Measurements from ENCODE around the gene DNAJC17.

DNA sequence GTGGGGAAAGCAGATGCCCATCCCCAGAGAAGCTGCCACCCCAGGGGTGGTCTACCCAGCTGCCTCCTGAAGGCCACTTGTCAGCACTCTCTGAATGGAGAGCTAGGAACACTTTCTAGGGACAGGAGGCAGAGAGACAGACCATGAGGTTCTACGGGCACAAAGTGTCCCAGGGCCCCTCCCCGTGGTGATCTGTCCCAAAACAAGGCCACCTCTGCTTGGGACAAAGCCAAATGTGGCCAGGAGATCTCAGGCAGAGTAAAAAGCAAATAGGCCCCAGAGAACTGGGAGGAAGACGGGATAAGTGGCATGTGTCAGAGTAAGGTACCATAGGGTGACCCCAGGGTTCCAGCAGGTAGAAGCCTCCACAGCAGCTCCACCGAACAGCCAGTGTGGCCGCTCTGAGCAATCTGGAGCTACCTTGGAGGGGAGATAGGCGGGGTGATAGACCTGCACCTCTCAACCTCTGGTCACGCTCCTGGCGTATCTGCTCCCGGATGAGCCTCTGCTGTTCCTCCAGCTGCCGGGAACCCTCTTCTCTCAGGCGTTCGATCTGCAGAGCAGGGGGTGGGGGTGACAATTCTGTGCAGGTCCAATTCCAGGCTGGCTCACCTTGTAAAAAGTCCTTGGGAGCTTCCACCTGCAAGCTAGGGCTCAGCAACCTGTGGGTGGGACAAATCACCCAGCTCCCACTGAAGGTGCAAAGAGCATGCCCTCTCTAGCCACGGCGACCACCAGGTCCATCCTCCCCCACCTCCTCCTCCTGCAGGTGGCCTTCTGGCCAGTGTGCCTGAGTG, 31.3 kb downstream of the DNAJC17 start:
- TF ChIP-seq, protein P1, sequence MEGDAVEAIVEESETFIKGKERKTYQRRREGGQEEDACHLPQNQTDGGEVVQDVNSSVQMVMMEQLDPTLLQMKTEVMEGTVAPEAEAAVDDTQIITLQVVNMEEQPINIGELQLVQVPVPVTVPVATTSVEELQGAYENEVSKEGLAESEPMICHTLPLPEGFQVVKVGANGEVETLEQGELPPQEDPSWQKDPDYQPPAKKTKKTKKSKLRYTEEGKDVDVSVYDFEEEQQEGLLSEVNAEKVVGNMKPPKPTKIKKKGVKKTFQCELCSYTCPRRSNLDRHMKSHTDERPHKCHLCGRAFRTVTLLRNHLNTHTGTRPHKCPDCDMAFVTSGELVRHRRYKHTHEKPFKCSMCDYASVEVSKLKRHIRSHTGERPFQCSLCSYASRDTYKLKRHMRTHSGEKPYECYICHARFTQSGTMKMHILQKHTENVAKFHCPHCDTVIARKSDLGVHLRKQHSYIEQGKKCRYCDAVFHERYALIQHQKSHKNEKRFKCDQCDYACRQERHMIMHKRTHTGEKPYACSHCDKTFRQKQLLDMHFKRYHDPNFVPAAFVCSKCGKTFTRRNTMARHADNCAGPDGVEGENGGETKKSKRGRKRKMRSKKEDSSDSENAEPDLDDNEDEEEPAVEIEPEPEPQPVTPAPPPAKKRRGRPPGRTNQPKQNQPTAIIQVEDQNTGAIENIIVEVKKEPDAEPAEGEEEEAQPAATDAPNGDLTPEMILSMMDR (IDR thresholded peaks at IDR 0.05) = no peak
- no peak for TF ChIP-seq POLR2A (IDR thresholded peaks at IDR 0.05)
